HepG2 (cell line): Measurements from ENCODE around the gene STARD13.

Experiments
- CREB1 ChIP-seq, 2 experiments: fragments of 450-650 bp in 1 of 2; IDR thresholded peaks; 2 replicates each; pipeline ENCODE4 v1.6.1; 2016 to 2017; ENCODE audit warnings: control low read depth in 1 of 2, mild to moderate bottlenecking in 1 of 2, missing compliant biosample characterization in 1 of 2, missing genetic modification characterization in 1 of 2
- FOXK2 ChIP-seq: fragments of 450-650 bp; IDR thresholded peaks from 2 replicates; pipeline ENCODE4 v1.6.1; 2016
- HCFC1 ChIP-seq: fragments of 150-350 bp; IDR thresholded peaks from 2 replicates; pipeline ENCODE4 v1.6.1; 2014; ENCODE audit warnings: low read depth, low read length
- POLR2AphosphoS5 ChIP-seq: IDR thresholded peaks from 2 replicates; pipeline ENCODE4 v1.6.1; 2012; ENCODE audit warnings: low read depth, low read length
- TBL1XR1 ChIP-seq: fragments of 150-350 bp; IDR thresholded peaks from 2 replicates; pipeline ENCODE4 v1.6.1; 2014; ENCODE audit warnings: borderline replicate concordance, low read length; ENCODE audit not compliant: partially characterized antibody
- ZBTB14 ChIP-seq: sonication (generic); formaldehyde crosslinking; IDR thresholded peaks from 2 replicates; pipeline ENCODE4 v1.4.0; 2020; ENCODE audit warnings: missing genetic modification reagents
- TF ChIP-seq, protein P1 (sequence below): sonication (generic); formaldehyde crosslinking; IDR thresholded peaks from 2 replicates; pipeline ENCODE4 v1.9.0; 2022; ENCODE audit warnings: missing genetic modification reagents, mild to moderate bottlenecking, borderline replicate concordance

DNA sequence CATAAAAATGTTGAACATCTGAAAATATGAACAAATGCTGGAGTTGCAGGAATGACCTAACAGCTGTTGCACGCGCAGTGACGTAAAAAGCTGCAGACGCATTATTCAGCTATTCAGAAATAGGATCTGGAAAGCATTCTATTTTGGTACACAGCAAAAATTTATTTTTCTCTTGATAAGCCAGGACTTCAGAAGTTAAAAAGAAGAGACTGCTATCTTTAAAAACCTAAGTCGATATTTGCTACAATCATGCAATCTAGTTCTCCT, 36.9 kb upstream of the STARD13 start:
- TF ChIP-seq, protein P1, sequence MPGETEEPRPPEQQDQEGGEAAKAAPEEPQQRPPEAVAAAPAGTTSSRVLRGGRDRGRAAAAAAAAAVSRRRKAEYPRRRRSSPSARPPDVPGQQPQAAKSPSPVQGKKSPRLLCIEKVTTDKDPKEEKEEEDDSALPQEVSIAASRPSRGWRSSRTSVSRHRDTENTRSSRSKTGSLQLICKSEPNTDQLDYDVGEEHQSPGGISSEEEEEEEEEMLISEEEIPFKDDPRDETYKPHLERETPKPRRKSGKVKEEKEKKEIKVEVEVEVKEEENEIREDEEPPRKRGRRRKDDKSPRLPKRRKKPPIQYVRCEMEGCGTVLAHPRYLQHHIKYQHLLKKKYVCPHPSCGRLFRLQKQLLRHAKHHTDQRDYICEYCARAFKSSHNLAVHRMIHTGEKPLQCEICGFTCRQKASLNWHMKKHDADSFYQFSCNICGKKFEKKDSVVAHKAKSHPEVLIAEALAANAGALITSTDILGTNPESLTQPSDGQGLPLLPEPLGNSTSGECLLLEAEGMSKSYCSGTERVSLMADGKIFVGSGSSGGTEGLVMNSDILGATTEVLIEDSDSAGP (CRISPR knock-in tag), result no peak
- no peak for TF ChIP-seq POLR2AphosphoS5
- TF ChIP-seq TBL1XR1, result no peak
- no peak for TF ChIP-seq CREB1 (IDR thresholded peaks at IDR 0.05)
- no peak for TF ChIP-seq CREB1 (CRISPR knock-in tag; IDR thresholded peaks at IDR 0.05)
- TF ChIP-seq HCFC1, result no peak
- no peak for TF ChIP-seq FOXK2
- no peak for TF ChIP-seq ZBTB14 (CRISPR knock-in tag)
